ENCODE results near the gene CRYBG1.
"Not testable (repeated sequence)": the region's sequence is repeated elsewhere in the genome, so short reads cannot be mapped to it uniquely, and the experiment has no call there.

The CRYBG1 gene

GRCh38 chr6:106405044-106405443 is 44.5 kb downstream of the CRYBG1 start:
- not testable (repeated sequence) for H3K36me3 ChIP-seq (ENCODE audit: control insufficient read depth, insufficient read depth, low read length); H3K9ac ChIP-seq (ENCODE audit: low read length); H3K4me3 ChIP-seq (ENCODE audit: low read depth, low read length); H3K4me1 ChIP-seq (ENCODE audit: control insufficient read depth, insufficient read depth, low read length); H3K27me3 ChIP-seq (ENCODE audit: control insufficient read depth, insufficient read depth, low read length); H3K27ac ChIP-seq (ENCODE audit: low read depth, low read length)
- peaks cover 19% of the 10 kb centered on the region for H3K9me3 ChIP-seq (ENCODE audit: control insufficient read depth, insufficient read depth, low read depth, low read length)

GRCh38 chr6:106411056-106411455 is 50.5 kb downstream of the CRYBG1 start:
- no peak overlapping the region for H3K27ac ChIP-seq (ENCODE audit: low read depth, low read length)
- H3K9me3 ChIP-seq (ENCODE audit: control insufficient read depth, insufficient read depth, low read depth, low read length) = no peaks in the 10 kb centered on the region
- H3K4me1 ChIP-seq (ENCODE audit: control insufficient read depth, insufficient read depth, low read length) = no peaks in the 10 kb centered on the region
- no peaks in the 10 kb centered on the region for H3K27me3 ChIP-seq (ENCODE audit: control insufficient read depth, insufficient read depth, low read length)
- no peak overlapping the region for H3K4me3 ChIP-seq (ENCODE audit: low read depth, low read length)
- no peak overlapping the region for H3K9ac ChIP-seq (ENCODE audit: low read length)
- H3K36me3 ChIP-seq (ENCODE audit: control insufficient read depth, insufficient read depth, low read length) = no peaks in the 10 kb centered on the region

GRCh38 chr6:106411643-106412200 is 51.2 kb downstream of the CRYBG1 start:
- Histone ChIP-seq H3K4me3 (ENCODE audit: low read depth, low read length) (no peak overlapping the region), H3K9me3 (ENCODE audit: control insufficient read depth, insufficient read depth, low read depth, low read length) (no peaks in the 10 kb centered on the region), H3K27me3 (ENCODE audit: control insufficient read depth, insufficient read depth, low read length) (no peaks in the 10 kb centered on the region), H3K27ac (ENCODE audit: low read depth, low read length) (no peak overlapping the region), H3K9ac (ENCODE audit: low read length) (no peak overlapping the region), H3K36me3 (ENCODE audit: control insufficient read depth, insufficient read depth, low read length) (no peaks in the 10 kb centered on the region), H3K4me1 (ENCODE audit: control insufficient read depth, insufficient read depth, low read length) (no peaks in the 10 kb centered on the region)

GRCh38 chr6:106413016-106413415 is 52.5 kb downstream of the CRYBG1 start:
- H3K4me1 ChIP-seq (ENCODE audit: control insufficient read depth, insufficient read depth, low read length) = no peaks in the 10 kb centered on the region
- no peak overlapping the region for H3K4me3 ChIP-seq (ENCODE audit: low read depth, low read length)
- H3K27ac ChIP-seq (ENCODE audit: low read depth, low read length) = no peak overlapping the region
- H3K9me3 ChIP-seq (ENCODE audit: control insufficient read depth, insufficient read depth, low read depth, low read length) = no peaks in the 10 kb centered on the region
- H3K27me3 ChIP-seq (ENCODE audit: control insufficient read depth, insufficient read depth, low read length) = no peaks in the 10 kb centered on the region
- H3K36me3 ChIP-seq (ENCODE audit: control insufficient read depth, insufficient read depth, low read length) = no peaks in the 10 kb centered on the region
- H3K9ac ChIP-seq (ENCODE audit: low read length) = no peak overlapping the region

GRCh38 chr6:106413722-106414121 is 53.2 kb downstream of the CRYBG1 start:
- Histone ChIP-seq H3K4me3 (ENCODE audit: low read depth, low read length) (no peak overlapping the region), H3K4me1 (ENCODE audit: control insufficient read depth, insufficient read depth, low read length) (no peaks in the 10 kb centered on the region), H3K9ac (ENCODE audit: low read length) (no peak overlapping the region), H3K27me3 (ENCODE audit: control insufficient read depth, insufficient read depth, low read length) (no peaks in the 10 kb centered on the region), H3K9me3 (ENCODE audit: control insufficient read depth, insufficient read depth, low read depth, low read length) (no peaks in the 10 kb centered on the region), H3K36me3 (ENCODE audit: control insufficient read depth, insufficient read depth, low read length) (no peaks in the 10 kb centered on the region), H3K27ac (ENCODE audit: low read depth, low read length) (no peak overlapping the region)

GRCh38 chr6:106415921-106416320 is 55.4 kb downstream of the CRYBG1 start:
- H3K27ac ChIP-seq (ENCODE audit: low read depth, low read length) = no peak overlapping the region
- no peaks in the 10 kb centered on the region for H3K4me1 ChIP-seq (ENCODE audit: control insufficient read depth, insufficient read depth, low read length)
- no peak overlapping the region for H3K9ac ChIP-seq (ENCODE audit: low read length)
- no peak overlapping the region for H3K4me3 ChIP-seq (ENCODE audit: low read depth, low read length)
- no peaks in the 10 kb centered on the region for H3K36me3 ChIP-seq (ENCODE audit: control insufficient read depth, insufficient read depth, low read length)
- no peaks in the 10 kb centered on the region for H3K9me3 ChIP-seq (ENCODE audit: control insufficient read depth, insufficient read depth, low read depth, low read length)
- no peaks in the 10 kb centered on the region for H3K27me3 ChIP-seq (ENCODE audit: control insufficient read depth, insufficient read depth, low read length)

- Histone ChIP-seq H3K9ac (ENCODE audit: low read length) (no peak overlapping the region), H3K27me3 (ENCODE audit: control insufficient read depth, insufficient read depth, low read length) (no peaks in the 10 kb centered on the region), H3K4me3 (ENCODE audit: low read depth, low read length) (no peak overlapping the region)
These were observed 57.1 kb downstream of the CRYBG1 start for GRCh38 chr6:106417572-106418147.

GRCh38 chr6:106419900-106420613 is 59.5 kb downstream of the CRYBG1 start:
- H3K4me1 ChIP-seq (ENCODE audit: control insufficient read depth, insufficient read depth, low read length) = no peaks in the 10 kb centered on the region
- no peak overlapping the region for H3K9ac ChIP-seq (ENCODE audit: low read length)
- no peak overlapping the region for H3K4me3 ChIP-seq (ENCODE audit: low read depth, low read length)
- no peaks in the 10 kb centered on the region for H3K27me3 ChIP-seq (ENCODE audit: control insufficient read depth, insufficient read depth, low read length)
- H3K9me3 ChIP-seq (ENCODE audit: control insufficient read depth, insufficient read depth, low read depth, low read length) = no peaks in the 10 kb centered on the region
- no peak overlapping the region for H3K27ac ChIP-seq (ENCODE audit: low read depth, low read length)
- no peaks in the 10 kb centered on the region for H3K36me3 ChIP-seq (ENCODE audit: control insufficient read depth, insufficient read depth, low read length)

More at GRCh38 chr6:106417572-106418147, 57.1 kb downstream of the CRYBG1 start:
- Histone ChIP-seq H3K36me3 (ENCODE audit: control insufficient read depth, insufficient read depth, low read length) (no peaks in the 10 kb centered on the region), H3K9me3 (ENCODE audit: control insufficient read depth, insufficient read depth, low read depth, low read length) (no peaks in the 10 kb centered on the region), H3K4me1 (ENCODE audit: control insufficient read depth, insufficient read depth, low read length) (no peaks in the 10 kb centered on the region), H3K27ac (ENCODE audit: low read depth, low read length) (no peak overlapping the region)

GRCh38 chr6:106421496-106421895 is 61.0 kb downstream of the CRYBG1 start:
- no peaks in the 10 kb centered on the region for H3K36me3 ChIP-seq (ENCODE audit: control insufficient read depth, insufficient read depth, low read length)
- no peak overlapping the region for H3K27ac ChIP-seq (ENCODE audit: low read depth, low read length)
- H3K4me1 ChIP-seq (ENCODE audit: control insufficient read depth, insufficient read depth, low read length) = no peaks in the 10 kb centered on the region
- no peaks in the 10 kb centered on the region for H3K27me3 ChIP-seq (ENCODE audit: control insufficient read depth, insufficient read depth, low read length)
- H3K9ac ChIP-seq (ENCODE audit: low read length) = no peak overlapping the region
- H3K9me3 ChIP-seq (ENCODE audit: control insufficient read depth, insufficient read depth, low read depth, low read length) = no peaks in the 10 kb centered on the region
- H3K4me3 ChIP-seq (ENCODE audit: low read depth, low read length) = no peak overlapping the region

- Histone ChIP-seq H3K4me1 (ENCODE audit: control insufficient read depth, insufficient read depth, low read length) (no peaks in the 10 kb centered on the region), H3K4me3 (ENCODE audit: low read depth, low read length) (no peak overlapping the region), H3K36me3 (ENCODE audit: control insufficient read depth, insufficient read depth, low read length) (no peaks in the 10 kb centered on the region), H3K9ac (ENCODE audit: low read length) (no peak overlapping the region), H3K9me3 (ENCODE audit: control insufficient read depth, insufficient read depth, low read depth, low read length) (no peaks in the 10 kb centered on the region), H3K27me3 (ENCODE audit: control insufficient read depth, insufficient read depth, low read length) (no peaks in the 10 kb centered on the region), H3K27ac (ENCODE audit: low read depth, low read length) (no peak overlapping the region)
These were observed 62.0 kb downstream of the CRYBG1 start for GRCh38 chr6:106422534-106422933.

- Histone ChIP-seq H3K4me1 (ENCODE audit: control insufficient read depth, insufficient read depth, low read length) (no peaks in the 10 kb centered on the region), H3K36me3 (ENCODE audit: control insufficient read depth, insufficient read depth, low read length) (no peaks in the 10 kb centered on the region), H3K9ac (ENCODE audit: low read length) (no peak overlapping the region), H3K4me3 (ENCODE audit: low read depth, low read length) (no peak overlapping the region), H3K27ac (ENCODE audit: low read depth, low read length) (no peak overlapping the region), H3K27me3 (ENCODE audit: control insufficient read depth, insufficient read depth, low read length) (no peaks in the 10 kb centered on the region), H3K9me3 (ENCODE audit: control insufficient read depth, insufficient read depth, low read depth, low read length) (no peaks in the 10 kb centered on the region)
These were observed 64.9 kb downstream of the CRYBG1 start for GRCh38 chr6:106425382-106425781.
